NB4 (cell line): ENCODE results near the gene LSM6.

ENCODE experiments used
- CTCF ChIP-seq: IDR thresholded peaks from one replicate; pipeline ENCODE4 v1.5.1; 2012; ENCODE audit warnings: low read depth, low read length
- MYC ChIP-seq: IDR thresholded peaks from 2 replicates; pipeline ENCODE4 v1.6.1; 2011; ENCODE audit warnings: low read depth, low read length
- TF ChIP-seq, protein P1 (sequence below): IDR thresholded peaks from 2 replicates; pipeline ENCODE4 v1.6.1; 2011; ENCODE audit warnings: low read depth, low read length

DNA sequence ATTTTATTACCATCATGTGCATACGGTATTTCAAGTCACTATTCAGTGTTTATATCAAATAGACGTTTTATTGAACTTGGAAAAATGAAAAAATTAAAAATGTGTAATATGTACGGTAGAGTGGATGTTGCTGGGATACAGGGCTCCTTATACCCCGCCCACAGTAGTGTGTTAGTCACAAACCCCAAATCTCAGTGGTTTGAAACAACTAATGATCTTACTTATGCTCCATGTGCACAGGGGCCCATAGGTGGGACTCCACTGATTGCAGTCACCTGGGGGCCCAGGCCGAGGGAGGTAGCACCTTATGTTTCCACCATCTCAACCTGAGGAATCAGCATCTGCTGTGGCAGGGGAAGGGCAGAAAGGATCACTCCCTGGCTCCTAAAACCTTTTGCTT lies 18.1 kb downstream of the LSM6 start:
- TF ChIP-seq CTCF (no peak), MYC (no peak)
- TF ChIP-seq, protein P1, sequence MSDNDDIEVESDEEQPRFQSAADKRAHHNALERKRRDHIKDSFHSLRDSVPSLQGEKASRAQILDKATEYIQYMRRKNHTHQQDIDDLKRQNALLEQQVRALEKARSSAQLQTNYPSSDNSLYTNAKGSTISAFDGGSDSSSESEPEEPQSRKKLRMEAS, result no peak
